GM21737 (cell line): ENCODE results near the gene CASTOR2.
"Not testable (repeated sequence)": the region's sequence is repeated elsewhere in the genome, so short reads cannot be mapped to it uniquely, and the experiment has no call there.

Experiments used
- ATAC-seq: cut with Tn5 transposase; IDR thresholded peaks from one replicate; pipeline ENCODE4 v1.9.1; 2021; ENCODE audit warnings: mild to moderate bottlenecking, moderate library complexity; ENCODE audit not compliant: unreplicated experiment

CASTOR2 gene

GRCh38 chr7:75049817-75050216 is 85.3 kb downstream of the CASTOR2 start:
- ATAC-seq, result no peak

- no peak for ATAC-seq
Observed at GRCh38 chr7:75050501-75050900, 86.0 kb downstream of the CASTOR2 start.

DNA sequence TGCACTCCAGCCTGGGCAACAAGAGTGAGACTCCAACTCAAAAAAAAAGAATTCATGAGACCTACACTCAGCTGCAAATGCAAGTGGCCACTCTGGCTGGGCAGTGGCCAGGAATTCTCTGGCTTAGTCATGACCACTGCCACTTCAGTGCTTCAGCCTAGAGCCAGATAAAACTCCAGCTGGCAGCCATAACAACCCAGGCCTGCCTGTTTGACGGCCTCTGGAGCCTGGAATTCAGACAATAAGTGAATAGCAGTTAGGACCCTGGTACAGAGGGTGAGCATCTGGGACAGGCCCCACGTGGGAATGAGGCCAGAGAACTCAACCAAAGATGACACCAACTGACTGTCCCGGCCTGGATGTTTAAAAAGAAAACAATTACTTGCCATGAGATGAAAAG is 90.2 kb downstream of the CASTOR2 start:
- ATAC-seq, result no peak

DNA sequence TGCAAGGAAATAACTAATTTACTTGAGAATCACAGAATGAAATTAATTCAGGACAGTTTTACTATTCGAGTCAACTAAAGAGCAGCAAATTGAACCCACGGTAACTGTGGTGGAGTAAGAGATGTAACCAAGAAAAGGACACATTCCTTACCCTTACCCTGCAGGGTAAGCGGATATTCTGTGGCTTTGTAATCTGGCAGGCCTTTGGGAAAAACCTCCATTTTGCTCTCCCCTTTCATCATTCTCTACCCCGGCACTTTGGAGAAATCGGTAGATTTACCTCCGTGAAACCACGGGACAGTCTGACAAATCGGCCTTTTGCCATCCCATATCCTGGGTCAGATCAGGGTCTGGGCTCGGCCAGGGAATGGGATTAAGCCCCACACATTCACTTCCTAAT is 90.7 kb downstream of the CASTOR2 start:
- ATAC-seq, result no peak

- ATAC-seq, result no peak
Observed at GRCh38 chr7:75055830-75056772, 91.6 kb downstream of the CASTOR2 start.

DNA sequence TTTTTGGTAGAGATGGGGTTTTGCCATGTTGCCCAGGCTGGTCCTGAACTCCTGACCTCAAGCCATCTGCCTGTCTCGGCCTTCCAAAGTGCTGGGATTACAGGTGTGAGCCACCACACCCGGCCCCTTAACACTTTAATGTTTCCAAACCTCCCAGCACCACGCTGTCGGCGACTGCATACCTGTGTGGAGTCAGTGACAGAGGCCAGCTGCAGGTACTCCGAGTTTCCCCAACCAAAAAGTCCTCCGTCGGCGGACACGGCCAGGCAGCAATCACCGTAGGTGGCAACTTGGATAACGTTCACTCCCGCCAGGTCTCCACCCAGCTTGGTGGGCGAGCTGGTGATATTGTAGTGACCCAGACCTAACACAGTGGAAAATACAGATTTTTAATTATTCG is 93.9 kb downstream of the CASTOR2 start:
- ATAC-seq, result no peak

DNA sequence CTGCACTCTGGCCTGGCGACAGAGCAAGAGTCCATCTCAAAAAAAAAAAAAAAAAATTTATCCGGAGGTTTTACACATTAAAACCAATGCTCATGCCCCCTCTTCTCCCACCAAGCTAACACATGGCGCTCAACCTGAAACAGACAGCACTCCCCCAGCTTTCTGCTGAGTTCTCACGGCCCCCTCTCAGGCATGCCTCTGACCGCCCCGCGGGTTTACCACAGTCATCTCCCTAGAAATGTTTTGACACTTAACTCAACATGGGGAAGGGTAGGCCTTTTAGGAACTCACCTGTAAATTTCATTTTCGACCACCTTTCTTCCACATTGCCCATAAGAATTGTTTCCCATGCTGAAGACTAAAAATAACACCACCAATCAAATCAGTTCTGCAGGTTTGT is 99.8 kb downstream of the CASTOR2 start:
- no peak for ATAC-seq

DNA sequence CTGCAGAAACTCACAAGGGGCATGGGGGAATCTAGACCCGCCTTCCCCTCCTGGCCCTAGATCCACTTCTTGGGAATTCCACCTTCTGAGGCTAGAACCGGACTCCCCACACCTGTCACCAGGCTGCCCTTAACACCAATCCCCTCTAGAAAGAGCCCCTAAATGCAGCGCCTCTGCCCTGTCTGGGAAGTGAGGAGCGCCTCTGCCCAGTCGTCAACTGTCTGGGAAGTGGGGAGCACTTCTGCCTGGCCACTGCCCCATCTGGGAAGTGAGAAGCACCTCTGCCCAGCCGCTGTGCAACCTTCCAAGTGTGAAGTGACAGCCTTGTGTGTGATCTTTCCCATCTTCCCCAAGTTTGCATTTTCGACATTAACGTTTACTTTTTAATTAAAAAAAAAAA is 100.3 kb downstream of the CASTOR2 start:
- ATAC-seq, result no peak

- no peak for ATAC-seq
Observed at GRCh38 chr7:75066521-75066920, 102.0 kb downstream of the CASTOR2 start.

DNA sequence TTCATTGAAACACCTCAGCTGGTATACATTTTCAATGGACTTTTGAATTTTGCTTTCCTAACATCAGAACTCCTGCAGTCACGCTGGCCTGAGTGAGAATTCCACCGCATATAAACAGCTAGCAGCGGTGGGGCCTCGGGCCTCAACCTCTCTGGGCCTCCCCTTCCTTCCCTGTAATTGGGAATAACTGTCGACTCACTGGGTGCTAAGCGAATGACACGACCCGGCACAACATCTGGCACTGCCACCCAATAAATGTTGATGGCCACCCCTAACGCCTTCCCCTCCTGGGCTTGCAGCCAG is 108.4 kb downstream of the CASTOR2 start:
- ATAC-seq, result no peak

DNA sequence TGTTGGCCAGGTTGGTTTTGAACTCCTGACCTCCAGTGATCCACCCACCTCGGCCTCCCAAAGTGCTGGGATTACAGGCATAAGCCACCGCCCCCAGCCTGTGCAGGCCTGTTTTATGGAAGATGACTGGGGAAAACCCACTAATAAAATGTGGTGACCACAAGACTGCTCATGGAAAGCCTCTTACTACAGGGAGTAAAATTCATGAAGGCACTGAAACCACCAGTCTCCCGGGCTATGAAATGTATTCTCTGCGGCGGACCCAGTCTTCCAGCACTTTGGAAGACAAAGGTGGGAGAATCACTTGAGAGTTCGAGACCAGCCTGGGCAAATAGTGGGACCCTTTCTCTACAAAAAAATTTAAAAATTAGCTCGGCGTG is 109.7 kb downstream of the CASTOR2 start:
- ATAC-seq, result not testable (repeated sequence)
